ENCODE data around the gene OR52N1.
A peak's percentile ranks its signal among the peaks of the same experiment; 100 is the strongest.

OR52N1 gene

DNA sequence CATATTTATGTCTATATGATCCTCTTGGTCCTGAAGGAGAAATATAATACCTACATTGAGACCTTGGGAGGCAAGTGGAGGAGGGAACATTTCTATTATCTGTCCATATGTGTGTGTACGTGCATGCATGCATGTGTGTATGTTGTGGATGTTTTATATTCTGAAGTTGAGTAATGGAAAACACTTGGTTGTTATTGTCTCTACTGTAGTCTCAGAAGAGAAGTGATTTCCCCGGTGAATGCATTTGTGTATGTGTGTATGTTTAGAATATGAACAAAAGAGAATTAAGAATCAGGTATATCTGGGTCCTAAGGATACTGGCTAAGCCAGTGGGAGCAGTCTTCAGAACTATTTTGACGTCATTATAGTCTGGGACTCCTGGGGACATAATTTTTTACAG lies at the start of gene OR52N1:
Gene OR52N1 (minus strand): TSS at position 101 of the 400 bp plus-strand sequence. CDS start 2,449 bp downstream, outside the sequence.
- DNase-seq (ENCODE audit: low spot score) = no peak

DNA sequence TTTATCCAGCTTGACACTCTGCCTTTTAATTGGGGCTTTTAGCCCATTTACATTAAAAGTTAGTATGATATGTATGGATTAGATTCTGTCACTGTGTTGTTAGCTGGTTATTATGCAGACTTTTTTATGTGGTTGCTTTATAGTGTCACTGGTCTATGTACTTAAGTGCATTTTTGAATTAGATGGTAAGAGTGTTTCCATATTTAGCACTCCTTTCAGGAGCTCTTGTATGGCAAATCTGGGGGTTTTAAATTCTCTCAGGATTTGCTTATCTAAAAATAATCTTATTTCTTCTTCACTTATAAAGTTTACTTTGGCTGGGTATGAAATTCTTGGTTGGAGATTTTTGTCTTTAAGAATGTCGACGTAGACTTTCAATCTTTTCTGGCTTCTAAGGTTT lies 46.6 kb upstream of the OR52N1 start:
- no peak for DNase-seq (ENCODE audit: low spot score)

DNA sequence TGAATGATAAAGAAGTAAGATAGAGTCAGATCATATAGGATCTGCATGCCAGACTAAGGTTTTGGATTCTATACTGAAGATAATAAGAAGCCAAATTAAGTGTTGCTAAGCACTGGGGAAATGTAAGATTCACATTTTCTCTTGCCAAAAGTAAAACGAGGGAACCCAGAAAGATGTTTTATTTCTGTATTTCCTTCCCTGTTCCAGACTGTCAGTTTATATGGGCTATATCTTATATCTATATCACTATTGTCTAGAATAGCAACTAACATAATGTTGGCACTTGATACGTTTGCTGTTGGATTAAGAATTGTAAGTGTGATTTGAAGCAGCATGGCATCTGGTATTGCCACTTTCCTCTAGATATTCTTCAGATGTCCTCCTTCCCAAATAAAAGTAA lies 42.4 kb upstream of the OR52N1 start:
- DNase-seq (ENCODE audit: low spot score) = no peak

DNA sequence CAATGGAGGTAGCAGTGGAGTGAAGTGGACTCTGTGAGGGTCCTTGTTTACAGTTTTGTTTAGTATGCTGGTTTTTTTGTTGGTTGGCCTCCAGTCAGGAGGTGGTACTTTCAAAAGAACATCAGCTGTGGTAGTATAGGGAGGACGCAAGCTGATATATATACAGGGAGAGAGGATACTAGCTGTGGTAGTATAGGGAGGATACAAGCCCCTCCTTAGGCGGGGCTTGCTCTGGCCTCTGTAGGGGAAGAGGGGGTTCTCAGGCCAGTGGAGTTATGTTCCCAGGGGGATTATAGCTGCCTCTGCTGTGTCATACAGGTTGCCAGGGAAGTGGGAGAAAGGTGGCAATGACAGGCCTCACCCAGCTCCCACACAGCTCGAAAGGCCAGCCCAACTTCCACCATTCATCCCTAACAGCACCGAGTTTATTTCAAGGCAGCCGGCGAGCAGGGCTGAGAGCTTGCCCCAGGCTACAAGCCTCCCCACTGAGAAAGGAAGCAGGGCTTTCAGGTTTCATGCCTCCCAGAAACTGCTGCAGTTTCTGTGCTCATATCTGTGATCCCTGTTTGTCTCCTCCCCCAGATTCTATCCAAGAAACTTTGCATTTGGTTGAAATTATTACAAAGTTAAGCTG lies 40.2 kb upstream of the OR52N1 start:
- no peak for DNase-seq (ENCODE audit: low spot score)

DNA sequence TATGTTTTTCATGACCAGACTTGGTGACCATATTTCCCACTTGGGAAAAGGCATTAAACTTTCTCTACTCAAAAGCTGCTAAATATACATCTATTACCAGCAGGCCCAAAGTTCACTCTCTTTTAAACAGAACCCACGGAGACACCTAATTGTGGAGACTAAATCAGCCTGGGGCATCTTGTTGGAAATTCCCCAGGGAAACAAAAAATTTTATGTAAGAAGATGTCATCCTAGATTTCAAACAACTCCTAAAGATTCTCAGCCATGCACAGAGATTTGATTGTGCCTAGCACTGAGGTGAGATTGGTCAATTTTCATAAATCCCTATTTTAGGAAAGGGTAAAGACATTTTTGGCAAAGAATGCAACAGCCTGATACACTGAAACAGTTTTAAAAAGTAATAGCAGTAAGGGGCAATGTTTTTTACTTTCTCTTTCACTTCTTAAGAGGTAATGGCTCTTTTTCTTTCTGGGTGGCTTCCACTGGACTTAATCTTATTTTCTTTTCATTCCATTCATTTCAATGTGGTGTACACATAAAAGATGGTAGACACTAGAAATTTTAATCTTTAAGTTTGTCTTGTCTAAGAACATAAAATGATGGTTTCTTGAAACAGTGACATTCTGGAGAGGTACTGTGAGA lies 27.3 kb upstream of the OR52N1 start:
- DNase-seq (ENCODE audit: low spot score) = no peak

DNA sequence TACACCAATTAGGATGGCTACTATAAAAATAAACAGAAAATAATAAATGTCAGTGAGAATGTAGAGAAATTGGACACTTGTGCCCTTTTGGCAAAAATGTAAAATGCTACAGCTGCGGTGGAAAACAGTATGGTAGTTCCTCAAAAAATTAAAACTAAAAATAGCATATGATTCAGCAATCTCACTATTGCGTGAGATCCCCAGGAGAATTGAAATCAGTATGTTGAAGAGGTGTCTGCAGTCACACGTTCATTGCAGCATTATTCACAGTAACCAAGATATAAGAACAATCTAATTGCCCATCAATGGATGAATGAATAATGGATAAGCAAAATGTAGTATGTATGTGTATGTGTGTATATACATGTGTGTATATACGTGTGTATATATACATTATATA lies 24.5 kb upstream of the OR52N1 start:
- DNase-seq (ENCODE audit: low spot score) = no peak

DNA sequence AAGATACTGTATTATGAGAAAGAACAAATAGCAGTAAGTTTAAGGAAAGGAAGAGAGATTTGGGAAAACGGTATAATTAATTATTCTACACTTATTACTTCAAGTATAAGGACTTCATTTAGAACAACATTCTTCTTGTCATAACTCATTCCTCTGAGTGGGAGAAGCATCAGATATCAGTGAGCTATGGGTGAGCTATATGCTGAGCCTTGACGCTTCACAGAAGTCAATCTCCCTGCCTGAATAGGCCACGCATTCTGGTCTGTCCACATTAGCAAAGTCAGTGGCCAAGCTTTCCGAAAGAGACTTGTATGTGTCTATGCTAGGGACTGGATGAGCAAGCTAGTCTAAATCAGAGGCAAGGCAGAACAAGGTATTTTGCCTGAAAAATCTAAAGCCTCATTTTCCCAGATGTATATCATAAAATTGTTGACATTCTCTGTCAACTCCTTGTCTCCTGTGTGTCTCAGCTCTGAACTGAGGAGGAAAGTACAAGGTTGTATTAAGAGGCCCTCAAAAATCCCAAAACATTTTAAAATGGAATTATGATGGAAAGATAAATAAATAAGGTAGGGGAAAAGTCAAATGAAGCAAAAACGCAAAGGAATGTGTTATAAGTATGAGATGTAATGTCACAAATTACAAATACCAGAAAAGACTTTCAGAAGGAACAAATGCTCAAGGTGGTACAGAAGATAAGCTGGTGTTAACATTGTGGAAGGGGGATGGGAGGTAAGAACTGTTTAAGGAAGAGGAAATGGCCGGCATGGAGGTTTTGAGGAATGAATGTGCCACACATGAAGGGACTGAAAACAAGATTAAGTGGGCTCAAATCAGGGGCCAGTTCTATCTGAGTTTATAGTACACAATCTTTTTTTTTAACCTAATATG lies 19.1 kb upstream of the OR52N1 start:
- DNase-seq (ENCODE audit: low spot score) = no peak

DNA sequence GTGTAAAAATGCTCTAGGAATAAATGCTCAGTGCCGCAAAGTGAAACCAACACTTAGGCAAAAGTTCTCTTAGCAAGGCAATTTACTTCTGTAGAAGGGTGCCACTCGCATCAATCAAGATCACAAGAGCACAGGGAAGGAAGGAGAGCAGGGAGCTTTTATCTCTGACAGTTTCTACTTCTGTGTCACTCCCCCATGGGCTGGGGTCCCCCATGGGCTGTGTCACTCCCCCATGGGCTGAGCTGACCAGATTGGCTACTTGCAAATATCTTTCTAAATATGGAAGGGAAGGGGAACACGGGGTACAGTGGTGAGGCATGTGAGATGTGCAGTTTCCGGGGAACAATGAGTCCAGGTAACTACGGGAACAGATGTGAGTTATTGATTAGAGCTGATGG lies 18.1 kb upstream of the OR52N1 start:
- no peak for DNase-seq (ENCODE audit: low spot score)

DNA sequence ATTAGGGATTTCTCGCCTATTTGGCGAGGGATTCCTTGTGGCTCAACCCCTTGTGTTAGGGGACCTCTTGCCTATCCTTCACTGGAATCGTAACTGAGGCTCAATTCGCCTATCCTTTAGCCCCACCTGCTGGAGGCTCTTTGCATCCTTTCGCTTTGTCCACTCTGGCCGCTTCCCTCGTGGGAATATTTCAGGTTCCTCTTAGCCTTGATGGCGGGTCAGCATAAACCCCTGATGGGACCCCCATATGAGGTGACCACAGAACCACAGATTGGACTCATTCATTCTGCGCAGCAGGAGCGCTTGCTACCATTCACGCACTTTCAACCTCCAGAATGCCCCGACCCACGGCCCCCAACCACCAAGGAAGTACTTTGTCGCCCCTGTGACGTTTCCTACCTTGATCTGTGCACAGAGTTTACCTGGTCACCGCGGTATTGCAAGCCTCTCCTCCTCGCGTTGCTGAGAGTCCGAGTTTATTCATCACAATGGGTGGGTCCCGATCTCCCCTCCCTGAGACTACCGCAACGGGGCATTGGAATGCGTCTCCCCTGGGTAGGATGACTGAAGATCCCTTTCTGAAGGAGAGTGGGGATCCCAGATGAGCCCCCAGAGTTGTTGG lies 17.5 kb upstream of the OR52N1 start, which contains the start of gene OR52N2:
Gene OR52N2 (plus strand): TSS at position 425 of the 622 bp plus-strand sequence. CDS start 11,412 bp downstream, outside the sequence.
- peak; percentile 76 for DNase-seq (ENCODE audit: low spot score)

DNA sequence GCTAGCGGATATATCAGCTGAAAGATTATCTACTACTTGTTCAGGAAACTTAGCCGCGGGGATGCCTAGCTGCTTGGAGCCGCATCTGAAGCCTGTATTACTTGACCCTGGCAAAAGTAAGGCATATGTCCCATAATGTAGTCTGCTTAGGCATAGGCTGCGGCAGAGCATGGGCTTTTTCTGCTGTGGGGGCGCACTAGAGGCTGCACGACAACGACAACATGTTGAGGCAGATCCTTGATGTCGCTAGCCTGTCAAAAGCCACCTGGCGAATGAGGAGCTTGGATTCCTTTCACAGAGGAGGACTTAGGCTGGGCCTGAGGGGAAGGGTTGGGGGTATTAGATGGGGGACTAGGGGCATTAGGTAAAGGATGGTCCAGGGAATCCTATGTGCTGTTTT lies 16.5 kb upstream of the OR52N1 start:
- DNase-seq (ENCODE audit: low spot score) = no peak

DNA sequence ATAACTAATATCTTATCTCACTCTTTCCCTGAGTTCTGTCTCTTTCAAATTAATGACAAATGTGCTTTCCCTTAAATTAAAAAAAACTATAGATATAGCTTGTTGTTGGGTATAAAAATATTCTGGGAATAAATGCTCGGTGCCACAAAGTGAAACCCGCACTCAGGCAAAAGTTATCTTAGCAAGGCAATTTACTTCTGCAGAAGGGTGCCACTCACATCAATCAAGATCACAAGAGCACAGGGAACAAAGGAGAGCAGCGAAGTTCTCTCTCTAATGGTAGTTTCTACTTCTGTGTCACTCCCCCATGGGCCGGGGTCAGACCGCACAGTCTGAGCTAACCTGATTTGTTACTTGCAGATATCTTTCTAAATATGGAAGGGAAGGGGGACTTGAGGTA lies 12.9 kb upstream of the OR52N1 start:
- DNase-seq (ENCODE audit: low spot score) = no peak

DNA sequence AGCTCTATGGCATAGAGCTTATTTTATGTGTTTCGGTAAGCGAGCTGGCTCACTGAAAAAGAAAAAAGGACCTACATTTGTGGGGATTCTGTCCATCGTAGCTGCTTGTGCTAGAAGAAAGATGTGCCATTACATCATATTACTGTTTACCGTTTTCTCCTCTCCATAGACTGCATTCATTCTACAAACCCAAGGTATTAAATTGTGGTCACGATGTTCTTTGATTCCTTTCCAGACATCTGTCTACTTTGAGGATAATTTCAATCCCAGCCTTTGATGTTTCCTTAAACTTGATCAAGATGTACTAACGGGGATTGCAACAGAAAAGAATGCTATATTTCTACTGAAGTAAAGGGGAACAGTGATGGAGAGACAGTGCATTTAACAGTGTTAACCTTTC lies 5.5 kb upstream of the OR52N1 start:
- DNase-seq (ENCODE audit: low spot score) = no peak

DNA sequence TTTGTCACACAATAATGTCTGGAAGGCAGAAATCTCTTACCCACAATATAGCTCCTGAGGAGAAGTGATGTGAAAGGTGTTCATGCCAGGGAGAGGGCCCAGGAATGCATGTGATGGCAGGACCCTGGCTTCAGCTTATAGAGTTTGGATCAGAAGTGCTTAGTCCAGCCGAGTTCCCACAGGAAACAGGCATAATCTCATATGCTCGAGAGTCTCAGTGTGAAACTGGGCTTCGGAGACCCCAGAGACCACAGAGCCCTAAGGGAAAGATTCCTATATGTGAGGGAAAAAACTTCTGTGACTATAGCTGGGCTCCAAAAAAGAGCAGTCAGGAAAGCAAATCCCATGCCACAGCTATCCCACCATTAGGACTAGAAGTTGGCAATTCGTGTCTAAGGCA lies 7.8 kb downstream of the OR52N1 start, which contains the start of gene OR52N5:
Gene OR52N5 (minus strand): TSS at position 101 of the 400 bp plus-strand sequence. CDS start 4,721 bp downstream, outside the sequence.
- no peak for DNase-seq (ENCODE audit: low spot score)

DNA sequence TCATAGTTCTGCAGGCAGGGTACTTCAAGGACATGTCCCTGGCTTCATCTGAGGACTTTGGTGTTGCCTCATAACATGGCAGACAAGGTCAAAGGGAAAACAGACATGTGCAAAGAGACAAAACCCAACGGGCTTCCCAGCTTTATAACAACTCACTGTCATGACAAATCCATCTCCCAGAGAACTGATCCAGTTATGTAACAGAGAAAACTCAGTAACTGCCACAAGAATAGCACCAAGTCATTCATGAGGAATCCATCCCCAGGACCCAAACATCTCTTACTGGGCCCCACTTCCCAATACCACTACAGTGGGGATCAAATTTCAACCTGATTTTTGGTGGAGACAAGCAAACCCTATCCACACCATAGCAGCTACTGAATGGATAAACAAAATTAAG lies 24.0 kb downstream of the OR52N1 start:
- no peak for DNase-seq (ENCODE audit: low spot score)

DNA sequence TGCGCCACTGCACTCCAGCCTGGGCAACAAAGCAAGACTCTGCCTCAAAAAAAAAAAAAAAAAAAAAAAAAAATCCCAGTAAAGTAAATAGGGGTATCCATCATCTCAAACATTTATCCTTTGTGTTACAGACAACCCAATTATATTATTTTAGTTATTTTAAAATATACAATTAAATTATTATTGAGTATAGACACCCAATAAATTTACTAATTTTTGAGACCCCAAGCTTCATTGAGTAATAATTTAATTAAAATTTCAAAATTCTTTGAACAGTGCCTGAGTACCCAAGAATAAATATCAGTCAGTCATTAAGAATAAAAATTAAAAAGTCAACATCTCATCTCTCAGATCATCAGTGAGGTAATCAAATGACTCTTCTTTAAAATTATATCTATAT lies 37.1 kb downstream of the OR52N1 start, which contains the start of gene OR52N4:
Gene OR52N4 (plus strand): TSS at position 301 of the 400 bp plus-strand sequence. CDS start 498 bp downstream, outside the sequence.
- DNase-seq (ENCODE audit: low spot score) = no peak

DNA sequence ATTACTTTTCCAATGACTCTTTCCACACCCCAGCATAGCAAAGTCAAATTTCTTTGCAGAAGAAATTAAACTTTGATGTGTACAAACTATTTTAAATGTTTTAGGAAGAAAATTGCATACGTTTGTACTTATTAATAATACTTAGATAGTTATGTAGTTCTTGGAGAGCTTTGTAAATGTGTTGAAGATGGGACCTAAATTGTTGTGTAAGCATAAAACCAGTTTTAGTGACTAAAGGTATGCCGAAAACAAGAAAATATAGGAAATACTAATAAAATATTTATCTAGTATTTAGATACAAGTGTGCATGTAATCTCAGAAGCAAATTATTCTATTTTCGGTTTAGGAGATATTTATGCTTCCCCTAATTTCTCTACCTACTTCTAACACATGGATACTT lies 41.2 kb downstream of the OR52N1 start:
- no peak for DNase-seq (ENCODE audit: low spot score)

DNA sequence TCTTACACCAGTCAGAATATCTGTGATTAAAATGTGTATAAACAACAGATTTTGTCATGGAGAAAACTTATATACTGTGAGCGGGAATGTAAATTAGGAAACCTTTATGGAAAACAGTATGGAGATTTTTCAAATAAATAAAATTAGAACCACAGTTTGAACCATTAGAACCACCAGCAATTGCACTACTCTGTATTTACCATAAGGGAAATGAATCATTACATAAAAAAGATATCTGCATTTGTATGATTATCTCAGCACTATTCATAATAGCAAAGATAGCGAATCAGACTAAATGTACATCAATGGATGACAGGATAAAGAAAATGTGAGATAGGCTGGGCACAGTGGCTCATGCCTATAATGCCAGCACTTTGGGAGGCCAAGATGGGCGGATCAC lies 44.5 kb downstream of the OR52N1 start:
- DNase-seq (ENCODE audit: low spot score) = no peak

DNA sequence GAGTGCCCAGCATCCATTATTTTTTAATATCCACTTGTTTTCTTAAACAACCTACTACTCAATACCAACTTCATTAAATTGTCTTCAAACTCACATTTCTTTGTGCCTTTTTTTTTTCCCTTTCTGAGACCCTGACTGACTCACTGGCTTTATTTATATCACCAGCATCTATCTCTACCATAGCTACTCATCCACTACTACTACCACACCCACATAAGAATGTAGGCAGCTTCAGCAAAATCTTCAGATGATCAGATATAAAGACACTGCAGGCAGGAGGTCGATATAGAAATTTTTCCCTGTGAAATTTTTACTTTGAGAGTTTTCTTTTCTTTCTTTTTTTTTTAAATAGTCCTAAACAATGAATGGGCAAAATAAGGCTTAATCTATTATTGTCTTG lies 52.6 kb downstream of the OR52N1 start:
- no peak for DNase-seq (ENCODE audit: low spot score)

DNA sequence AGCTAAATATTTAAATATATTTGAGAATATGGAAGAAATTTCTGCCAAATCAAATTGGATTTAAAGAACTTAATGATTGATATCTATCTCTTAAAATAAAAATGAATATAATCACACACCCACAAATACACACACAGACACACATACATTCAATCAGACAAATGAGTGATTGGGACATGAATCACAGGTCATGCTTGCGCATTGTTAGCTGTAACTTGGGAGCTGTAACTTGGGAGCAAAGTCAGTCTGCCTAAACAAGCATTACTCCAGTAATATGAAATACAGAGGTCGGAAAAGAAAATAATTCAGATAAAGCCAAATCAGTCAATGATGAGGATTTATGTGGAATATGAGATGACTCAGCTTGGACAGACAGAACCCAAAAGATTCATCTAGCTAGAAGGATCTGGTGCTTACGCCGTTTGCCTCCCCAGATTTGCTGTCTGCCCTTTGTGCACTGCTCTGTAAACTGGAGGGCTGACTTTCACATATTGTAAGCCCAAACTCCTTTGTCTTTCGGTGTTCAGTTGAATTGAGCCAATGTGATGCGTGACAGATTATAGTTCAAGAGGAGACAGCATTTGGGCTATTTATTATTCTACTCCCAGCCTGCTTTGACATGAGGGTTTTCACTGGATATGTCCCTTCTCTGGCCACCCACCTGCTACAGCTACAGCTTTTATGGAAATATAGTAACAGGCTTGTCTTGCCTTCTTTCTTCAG lies 53.2 kb downstream of the OR52N1 start:
- DNase-seq (ENCODE audit: low spot score) = no peak

DNA sequence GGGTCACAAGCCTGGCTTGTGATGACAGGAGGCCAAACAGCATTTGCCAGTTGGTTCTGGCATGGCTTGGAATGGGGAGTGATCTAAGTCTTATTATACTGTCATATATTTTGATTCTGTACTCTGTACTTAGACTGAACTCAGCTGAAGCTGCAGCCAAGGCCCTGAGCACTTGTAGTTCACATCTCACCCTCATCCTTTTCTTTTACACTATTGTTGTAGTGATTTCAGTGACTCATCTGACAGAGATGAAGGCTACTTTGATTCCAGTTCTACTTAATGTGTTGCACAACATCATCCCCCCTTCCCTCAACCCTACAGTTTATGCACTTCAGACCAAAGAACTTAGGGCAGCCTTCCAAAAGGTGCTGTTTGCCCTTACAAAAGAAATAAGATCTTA lies 54.0 kb downstream of the OR52N1 start:
- peak; percentile 8 for DNase-seq (ENCODE audit: low spot score)
